Measurements from ENCODE around the gene ENAM.

- 0 out of 2 replicates have a peak, but pooled peaks have one; percentile 15 for TF ChIP-seq MEF2A (IDR thresholded peaks at IDR 0.05; ENCODE audit: borderline replicate concordance, low read depth)
- TF ChIP-seq CTCF (IDR thresholded peaks at IDR 0.05): no peak
- TF ChIP-seq POLR2AphosphoS5 (IDR thresholded peaks at IDR 0.05; ENCODE audit: low read depth, low read length): no peak
- no peak for TF ChIP-seq USF2 (IDR thresholded peaks at IDR 0.05; ENCODE audit: borderline replicate concordance, low read depth, low read length)
- TF ChIP-seq TAF1 (IDR thresholded peaks at IDR 0.05; ENCODE audit: borderline replicate concordance, low read depth, low read length): no peak
- no peak for TF ChIP-seq RXRA (IDR thresholded peaks at IDR 0.05; ENCODE audit: borderline replicate concordance, low read depth)
- TF ChIP-seq RAD21 (IDR thresholded peaks at IDR 0.05; ENCODE audit: low read length): no peak
- TF ChIP-seq RFX5 (IDR thresholded peaks at IDR 0.05; ENCODE audit: low read length): no peak
- no peak for TF ChIP-seq FOXJ3 (CRISPR knock-in tag; IDR thresholded peaks at IDR 0.05)
- no peak for TF ChIP-seq GABPA (IDR thresholded peaks at IDR 0.05; ENCODE audit: low read depth)
These were observed 3.5 kb downstream of the ENAM start for GRCh38 chr4:70632028-70632427.
